Mesenchymal stem cell (in vitro differentiated cells and primary cell): ENCODE measurements around the gene SVOP.

Source experiments
- DNase-seq: peaks from one replicate; pipeline ENCODE4 v3.0.0-alpha.2; 2013
- H2AFZ ChIP-seq: one replicate; pipeline ENCODE4 v1.6.1; 2013; ENCODE audit warnings: low read depth, mild to moderate bottlenecking, control low read depth, inconsistent platforms, low read length, moderate library complexity
- H2AK5ac ChIP-seq: 2 replicates; pipeline ENCODE4 v1.6.1; 2013; ENCODE audit warnings: low read length, moderate library complexity, mild to moderate bottlenecking, inconsistent platforms; ENCODE audit not compliant: severe bottlenecking
- H2BK120ac ChIP-seq: one replicate; pipeline ENCODE4 v1.6.1; 2013; ENCODE audit warnings: low read depth, mild to moderate bottlenecking, inconsistent platforms, low read length, moderate library complexity
- H2BK12ac ChIP-seq, 2 experiments: one replicate each; pipeline ENCODE4 v1.6.1; 2013; ENCODE audit warnings: inconsistent platforms in 2 of 2, low read length in 2 of 2, mild to moderate bottlenecking in 2 of 2, moderate library complexity in 2 of 2, control low read depth in 1 of 2
- H2BK15ac ChIP-seq: one replicate; pipeline ENCODE4 v1.6.1; 2013; ENCODE audit warnings: mild to moderate bottlenecking, low read depth, inconsistent platforms; ENCODE audit not compliant: poor library complexity, severe bottlenecking
- H2BK5ac ChIP-seq: 2 replicates; pipeline ENCODE4 v1.6.1; 2013; ENCODE audit warnings: low read depth, mild to moderate bottlenecking, low read length, control low read depth, inconsistent platforms; ENCODE audit not compliant: poor library complexity, severe bottlenecking
- H3K14ac ChIP-seq, 2 experiments: one replicate each; pipeline ENCODE4 v1.6.1; 2013; ENCODE audit warnings: inconsistent platforms in 2 of 2, low read length in 2 of 2, control low read depth in 1 of 2, mild to moderate bottlenecking in 1 of 2, moderate library complexity in 1 of 2
- H3K18ac ChIP-seq, 2 experiments: one replicate each; pipeline ENCODE4 v1.6.1; 2013; ENCODE audit warnings: inconsistent platforms in 2 of 2, low read length in 2 of 2, control low read depth in 1 of 2, low read depth in 1 of 2, mild to moderate bottlenecking in 1 of 2
- H3K23ac ChIP-seq, 2 experiments: one replicate each; pipeline ENCODE4 v1.6.1; 2013; ENCODE audit warnings: inconsistent platforms in 2 of 2, low read length in 2 of 2, mild to moderate bottlenecking in 2 of 2, moderate library complexity in 2 of 2, control low read depth in 1 of 2
- H3K27ac ChIP-seq: 2 replicates; pipeline ENCODE4 v1.5.1; 2013; ENCODE audit warnings: mild to moderate bottlenecking, moderate library complexity, low read length, control low read depth, inconsistent platforms; ENCODE audit not compliant: poor library complexity, severe bottlenecking
- H3K27me3 ChIP-seq, 2 experiments: 2 replicates each; pipeline versions ENCODE4 v1.6.1 to v1.7.0; 2013; ENCODE audit warnings: low read length in 2 of 2, mild to moderate bottlenecking in 2 of 2, moderate library complexity in 2 of 2, control low read depth in 1 of 2, inconsistent platforms in 1 of 2; ENCODE audit not compliant: control insufficient read depth in 1 of 2, insufficient read depth in 1 of 2
- H3K36me3 ChIP-seq, 2 experiments: 2 replicates each; pipeline versions ENCODE4 v1.6.1 to v1.7.0; 2013; ENCODE audit warnings: low read length in 2 of 2, control low read depth in 1 of 2, inconsistent platforms in 1 of 2, low read depth in 1 of 2, mild to moderate bottlenecking in 1 of 2; ENCODE audit not compliant: insufficient read depth in 2 of 2, control insufficient read depth in 1 of 2
- H3K4ac ChIP-seq, 2 experiments: one replicate each; pipeline ENCODE4 v1.6.1; 2013; ENCODE audit warnings: inconsistent platforms in 2 of 2, low read length in 2 of 2, mild to moderate bottlenecking in 2 of 2, moderate library complexity in 2 of 2, control low read depth in 1 of 2, low read depth in 1 of 2
- H3K4me1 ChIP-seq: 2 replicates; pipeline ENCODE4 v1.6.1; 2013; ENCODE audit warnings: low read depth, low read length, control low read depth; ENCODE audit not compliant: control insufficient read depth, insufficient read depth
- H3K4me2 ChIP-seq: 2 replicates; pipeline ENCODE4 v1.6.1; 2013; ENCODE audit warnings: low read length, mild to moderate bottlenecking, inconsistent platforms; ENCODE audit not compliant: poor library complexity, severe bottlenecking
- H3K4me3 ChIP-seq, 2 experiments: 2 replicates each; pipeline versions ENCODE4 v1.5.1 to v1.7.0; 2013; ENCODE audit warnings: low read length in 2 of 2, mild to moderate bottlenecking in 2 of 2, control low read depth in 1 of 2, low read depth in 1 of 2; ENCODE audit not compliant: insufficient read depth in 1 of 2
- H3K79me1 ChIP-seq: replicated peaks from 2 replicates; pipeline ENCODE4 v1.6.1; 2013; ENCODE audit warnings: mild to moderate bottlenecking, control low read depth, low read length, inconsistent platforms; ENCODE audit not compliant: poor library complexity, severe bottlenecking
- H3K9ac ChIP-seq: 2 replicates; pipeline ENCODE4 v1.7.0; 2013; ENCODE audit warnings: mild to moderate bottlenecking, low read length, moderate library complexity
- H3K9me3 ChIP-seq: 2 replicates; pipeline ENCODE4 v1.7.0; 2013; ENCODE audit warnings: mild to moderate bottlenecking, low read length; ENCODE audit not compliant: control insufficient read depth
- H4K8ac ChIP-seq: one replicate; pipeline ENCODE4 v1.6.1; 2013; ENCODE audit warnings: inconsistent platforms, mild to moderate bottlenecking, low read length, moderate library complexity
- H4K91ac ChIP-seq: one replicate; pipeline ENCODE4 v1.6.1; 2013; ENCODE audit warnings: mild to moderate bottlenecking, low read length, inconsistent platforms
- WGBS: methylation state at CpG from one replicate; pipeline ENCODE4 v1.1.7; 2013; ENCODE audit warnings: mixed read lengths; 5-methylcytosine and 5-hydroxymethylcytosine counted together

The SVOP gene

DNA sequence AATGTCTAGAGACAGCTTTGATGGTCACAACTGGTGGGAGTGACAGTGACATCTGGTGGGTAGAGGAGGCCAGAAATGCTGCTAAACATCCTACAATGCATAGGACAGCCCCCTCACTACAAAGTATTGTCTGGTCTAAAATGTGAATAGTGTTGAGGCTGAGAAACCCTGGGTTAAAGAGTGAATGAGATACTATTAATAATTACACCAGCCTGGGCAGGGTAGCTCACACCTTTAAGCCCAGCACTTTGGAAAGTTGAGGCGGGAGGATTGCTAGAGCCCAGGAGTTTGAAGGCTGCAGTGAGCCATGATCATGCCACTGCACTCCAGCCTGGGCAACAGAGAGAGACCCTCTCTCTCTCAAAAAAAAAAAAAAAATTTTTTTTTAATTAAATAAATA lies 11.1 kb downstream of the SVOP start:
- no CpG with 5 or more reads among the region's 1 CpG for WGBS
- Histone ChIP-seq H3K4me1 (no peaks in the 10 kb centered on the region), H3K9ac (no peak overlapping the region), H3K4me3 (no peak overlapping the region), H2BK15ac (no peak overlapping the region), H3K79me1 (no peaks in the 10 kb centered on the region), H3K4ac (no peak overlapping the region), H2AFZ (no peak overlapping the region), H2BK5ac (no peak overlapping the region), H3K23ac (no peak overlapping the region), H2AK5ac (no peak overlapping the region), H3K14ac (no peak overlapping the region), H4K91ac (no peak overlapping the region), H3K9me3 (no peaks in the 10 kb centered on the region), H4K8ac (no peak overlapping the region), H2BK120ac (no peak overlapping the region), H3K18ac (no peak overlapping the region), H2BK12ac (no peak overlapping the region), H3K27ac (no peak overlapping the region), H3K36me3 (no peaks in the 10 kb centered on the region), H3K4me2 (no peak overlapping the region), H3K27me3 (peaks cover 5 to 12% of the 10 kb centered on the region in 2 experiments)
- DNase-seq: no peak

DNA sequence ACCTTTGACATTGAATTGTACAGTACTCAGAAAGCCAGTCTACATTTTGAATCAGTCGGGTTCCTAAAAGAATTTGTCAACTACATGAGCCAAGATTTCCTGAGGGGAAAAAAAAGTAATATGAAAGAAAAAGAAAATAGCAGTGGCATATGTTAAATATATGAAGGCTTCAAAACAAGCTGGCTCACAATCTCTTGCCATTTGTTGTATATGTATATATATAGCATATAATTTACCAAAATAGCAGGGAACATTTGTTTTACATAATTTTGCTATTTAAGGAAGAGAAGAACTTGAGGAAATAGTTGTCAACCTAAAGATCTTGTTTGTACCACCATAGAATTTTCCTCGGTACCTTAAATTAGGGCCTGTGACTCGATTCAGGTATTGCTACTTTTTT lies 16.9 kb downstream of the SVOP start:
- Histone ChIP-seq H3K9me3 (no peaks in the 10 kb centered on the region), H3K27me3 (peaks cover 5 to 10% of the 10 kb centered on the region in 2 experiments), H4K8ac (no peak overlapping the region), H2AK5ac (no peak overlapping the region), H3K9ac (no peak overlapping the region), H2BK120ac (no peak overlapping the region), H3K4me1 (no peaks in the 10 kb centered on the region), H2BK5ac (no peak overlapping the region), H3K23ac (no peak overlapping the region), H2BK12ac (no peak overlapping the region), H3K36me3 (no peaks in the 10 kb centered on the region), H4K91ac (no peak overlapping the region), H3K27ac (no peak overlapping the region), H3K14ac (no peak overlapping the region), H3K4me3 (no peak overlapping the region), H3K79me1 (no peaks in the 10 kb centered on the region), H2BK15ac (no peak overlapping the region), H2AFZ (no peak overlapping the region), H3K4ac (no peak overlapping the region), H3K4me2 (no peak overlapping the region), H3K18ac (no peak overlapping the region)
- WGBS: 63% methylated on average over 3 of the region's 3 CpGs
- no peak for DNase-seq

DNA sequence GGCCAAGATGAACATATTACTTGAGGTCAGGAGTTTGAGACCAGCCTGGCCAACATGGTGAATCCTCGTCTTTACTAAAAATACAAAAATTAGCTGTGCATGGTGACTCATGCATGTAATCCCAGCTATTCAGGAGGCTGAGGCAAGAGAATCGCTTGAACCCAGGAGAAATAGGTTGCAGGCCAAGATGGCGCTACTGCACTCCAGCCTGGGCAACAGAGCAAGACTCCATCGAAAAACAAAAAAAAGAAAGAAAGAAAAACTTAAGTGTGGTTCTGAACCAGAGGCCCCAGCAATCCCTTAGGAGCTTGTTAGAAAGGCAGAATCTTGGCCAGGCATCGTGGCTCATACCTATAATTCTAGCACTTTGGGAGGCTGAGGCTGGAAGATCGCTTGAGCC lies 24.5 kb downstream of the SVOP start:
- no peak overlapping the region for H2AK5ac ChIP-seq
- no peak overlapping the region for H3K23ac ChIP-seq
- no peak overlapping the region for H3K14ac ChIP-seq
- no peak overlapping the region for H3K9ac ChIP-seq
- H3K27ac ChIP-seq: no peak overlapping the region
- no peak overlapping the region for H2BK15ac ChIP-seq
- H3K4me2 ChIP-seq: no peak overlapping the region
- H4K8ac ChIP-seq: no peak overlapping the region
- no peak overlapping the region for H2BK12ac ChIP-seq
- no peak overlapping the region for H3K4me3 ChIP-seq
- no peaks in the 10 kb centered on the region for H3K36me3 ChIP-seq
- H3K27me3 ChIP-seq: no peaks in the 10 kb centered on the region
- H3K4ac ChIP-seq: no peak overlapping the region
- H3K79me1 ChIP-seq: no peaks in the 10 kb centered on the region
- H3K9me3 ChIP-seq: no peaks in the 10 kb centered on the region
- H2BK5ac ChIP-seq: no peak overlapping the region
- 88% methylated on average over 6 of the region's 6 CpGs for WGBS
- H3K18ac ChIP-seq: no peak overlapping the region
- no peak overlapping the region for H2BK120ac ChIP-seq
- H4K91ac ChIP-seq: no peak overlapping the region
- no peaks in the 10 kb centered on the region for H3K4me1 ChIP-seq
- H2AFZ ChIP-seq: no peak overlapping the region
- DNase-seq: no peak

DNA sequence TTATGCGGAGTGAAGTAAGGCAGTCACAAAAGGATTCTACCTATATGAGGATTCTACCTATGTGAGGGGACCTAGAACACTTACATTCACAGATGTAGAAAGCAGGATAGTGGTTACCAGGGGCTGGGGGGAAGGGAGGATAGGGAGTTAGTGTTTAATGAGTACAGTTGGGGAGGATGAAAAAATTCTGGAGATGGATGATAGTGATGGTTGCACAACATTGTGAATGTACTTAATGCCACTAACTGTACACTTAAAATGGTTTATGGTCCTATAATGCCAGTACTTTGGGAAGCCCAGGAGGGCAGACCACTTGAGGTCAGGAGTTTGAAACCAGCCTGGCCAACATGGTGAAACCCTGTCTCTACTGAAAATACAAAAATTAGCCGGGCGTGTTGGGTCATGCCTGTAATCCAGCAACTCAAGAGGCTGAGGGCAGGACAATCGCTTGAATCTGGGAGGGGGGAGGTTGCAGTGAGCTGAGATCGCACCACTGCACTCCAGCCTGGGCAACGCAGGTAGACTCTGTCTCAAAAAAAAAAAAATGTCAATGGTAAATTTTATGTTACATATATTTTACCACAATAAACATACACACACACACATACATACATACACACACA lies 25.4 kb downstream of the SVOP start:
- Histone ChIP-seq H3K9ac (no peak overlapping the region), H3K27ac (no peak overlapping the region), H3K14ac (no peak overlapping the region), H3K4me1 (no peaks in the 10 kb centered on the region), H3K18ac (no peak overlapping the region), H3K9me3 (no peaks in the 10 kb centered on the region), H2BK5ac (no peak overlapping the region), H3K4me2 (no peak overlapping the region), H2AFZ (no peak overlapping the region), H4K91ac (no peak overlapping the region), H3K4me3 (no peak overlapping the region), H3K4ac (no peak overlapping the region), H2BK120ac (no peak overlapping the region), H3K36me3 (no peaks in the 10 kb centered on the region), H3K23ac (no peak overlapping the region), H2BK15ac (no peak overlapping the region), H2AK5ac (no peak overlapping the region), H4K8ac (no peak overlapping the region), H2BK12ac (no peak overlapping the region), H3K79me1 (no peaks in the 10 kb centered on the region), H3K27me3 (no peaks in the 10 kb centered on the region)
- WGBS: 94% methylated on average over 4 of the region's 6 CpGs
- DNase-seq: no peak
